Measurements from ENCODE around the gene LIPC. TPM values are rescaled to one million over a fixed set of nuclear protein-coding genes. Genes with fewer than 3 reads are reported as not detected.

LIPC gene
- total RNA-seq, 1 experiment from 2014 or later: not detected

DNA sequence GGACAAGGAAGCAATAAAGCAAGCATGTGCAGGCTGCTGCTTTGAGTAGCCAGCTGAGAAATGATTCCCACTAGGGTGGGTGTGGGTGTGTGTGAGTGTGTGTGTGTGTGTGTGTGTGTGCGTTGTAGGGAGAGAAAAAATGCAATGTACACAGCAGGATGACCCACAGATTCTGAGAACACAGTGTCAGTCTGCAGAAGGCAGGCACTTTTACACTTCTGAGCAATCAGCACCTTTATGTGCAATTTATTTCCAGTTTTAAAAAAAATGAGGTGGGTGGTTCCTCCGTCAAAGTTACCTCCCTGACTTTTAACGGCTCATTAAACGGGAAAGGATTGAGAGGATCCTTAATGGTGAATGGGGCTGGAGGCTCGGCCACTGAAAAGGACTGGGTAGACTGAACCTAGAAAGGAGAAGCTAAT lies 38.5 kb upstream of the LIPC start:
- Histone ChIP-seq H3K9me3 (ENCODE audit: control insufficient read depth in 1 of 2, insufficient read depth in 1 of 2, low read depth in 1 of 2, low read length in 2 of 2) (no peaks in the 10 kb centered on the region), H3K9me2 (ENCODE audit: insufficient read depth) (no peaks in the 10 kb centered on the region), H3K36me3 (ENCODE audit: control insufficient read depth in 1 of 2, insufficient read depth in 2 of 2, low read length in 2 of 2) (no peaks in the 10 kb centered on the region), H3K79me2 (ENCODE audit: insufficient read depth, low read length) (no peaks in the 10 kb centered on the region), H3K4me2 (ENCODE audit: low read length) (no peak overlapping the region), H3K9ac (ENCODE audit: low read length) (no peak overlapping the region), H3K27ac (ENCODE audit: low read depth, low read length) (no peak overlapping the region), H3K4me3 (replicated peaks in 1 of 2; ENCODE audit: low read depth in 1 of 2, low read length in 2 of 2) (no peak overlapping the region), H2AFZ (ENCODE audit: low read depth, low read length, poor library complexity, severe bottlenecking) (no peak overlapping the region), H3K27me3 (ENCODE audit: insufficient read depth, low read length) (no peaks in the 10 kb centered on the region), H4K20me1 (ENCODE audit: insufficient read depth) (no peaks in the 10 kb centered on the region), H3K4me1 (ENCODE audit: control insufficient read depth in 1 of 2, insufficient read depth in 2 of 2, low read length in 2 of 2) (peaks cover 0 to 10% of the 10 kb centered on the region in 2 experiments; a peak in 2 of 4 replicates)
- DNase-seq (ENCODE audit: low read depth, low spot score): no peak
- ChIA-PET POLR2A (no interaction called here), CTCF (no interaction called here), RAD21 (ENCODE audit: low non-redundant PET in 1 of 2, low total read pairs in 2 of 2, uncharacterized antibody in 2 of 2, unreplicated experiment in 2 of 2) (no interaction called here)
- no TSS peak for BruUV-seq (replicated peaks)
- ATAC-seq: no peak
- intact Hi-C loops (cut with micrococcal nuclease): no loop called here
- TF ChIP-seq RAD21 (IDR thresholded peaks at IDR 0.05; ENCODE audit: low read depth): no peak
- no peak for TF ChIP-seq EGR1 (IDR thresholded peaks at IDR 0.05; ENCODE audit: low read depth)
- TF ChIP-seq, protein P1, sequence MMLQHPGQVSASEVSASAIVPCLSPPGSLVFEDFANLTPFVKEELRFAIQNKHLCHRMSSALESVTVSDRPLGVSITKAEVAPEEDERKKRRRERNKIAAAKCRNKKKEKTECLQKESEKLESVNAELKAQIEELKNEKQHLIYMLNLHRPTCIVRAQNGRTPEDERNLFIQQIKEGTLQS (IDR thresholded peaks at IDR 0.05): no peak
- no peak for TF ChIP-seq SRF (IDR thresholded peaks at IDR 0.05; ENCODE audit: low read depth)
- TF ChIP-seq ELF1 (IDR thresholded peaks at IDR 0.05; ENCODE audit: borderline replicate concordance, low read depth): no peak
- TF ChIP-seq CBX3 (IDR thresholded peaks at IDR 0.05; ENCODE audit: low read depth): no peak
- no peak for TF ChIP-seq CEBPB (IDR thresholded peaks at IDR 0.05; ENCODE audit: low read depth)
- no peak for TF ChIP-seq TCF7L2 (IDR thresholded peaks at IDR 0.05; ENCODE audit: borderline replicate concordance, extremely low read depth, insufficient read depth, insufficient read length)
- TF ChIP-seq, protein P2, sequence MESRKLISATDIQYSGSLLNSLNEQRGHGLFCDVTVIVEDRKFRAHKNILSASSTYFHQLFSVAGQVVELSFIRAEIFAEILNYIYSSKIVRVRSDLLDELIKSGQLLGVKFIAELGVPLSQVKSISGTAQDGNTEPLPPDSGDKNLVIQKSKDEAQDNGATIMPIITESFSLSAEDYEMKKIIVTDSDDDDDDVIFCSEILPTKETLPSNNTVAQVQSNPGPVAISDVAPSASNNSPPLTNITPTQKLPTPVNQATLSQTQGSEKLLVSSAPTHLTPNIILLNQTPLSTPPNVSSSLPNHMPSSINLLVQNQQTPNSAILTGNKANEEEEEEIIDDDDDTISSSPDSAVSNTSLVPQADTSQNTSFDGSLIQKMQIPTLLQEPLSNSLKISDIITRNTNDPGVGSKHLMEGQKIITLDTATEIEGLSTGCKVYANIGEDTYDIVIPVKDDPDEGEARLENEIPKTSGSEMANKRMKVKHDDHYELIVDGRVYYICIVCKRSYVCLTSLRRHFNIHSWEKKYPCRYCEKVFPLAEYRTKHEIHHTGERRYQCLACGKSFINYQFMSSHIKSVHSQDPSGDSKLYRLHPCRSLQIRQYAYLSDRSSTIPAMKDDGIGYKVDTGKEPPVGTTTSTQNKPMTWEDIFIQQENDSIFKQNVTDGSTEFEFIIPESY (IDR thresholded peaks at IDR 0.05; ENCODE audit: extremely low read depth, insufficient replicate concordance, low read length): no peak
- TF ChIP-seq YY1 (IDR thresholded peaks at IDR 0.05; ENCODE audit: extremely low read depth, insufficient replicate concordance, low read depth, low read length): no peak
- no peak for TF ChIP-seq POLR2AphosphoS5 (IDR thresholded peaks at IDR 0.05; ENCODE audit: low read depth, low read length)
- TF ChIP-seq, protein P3, sequence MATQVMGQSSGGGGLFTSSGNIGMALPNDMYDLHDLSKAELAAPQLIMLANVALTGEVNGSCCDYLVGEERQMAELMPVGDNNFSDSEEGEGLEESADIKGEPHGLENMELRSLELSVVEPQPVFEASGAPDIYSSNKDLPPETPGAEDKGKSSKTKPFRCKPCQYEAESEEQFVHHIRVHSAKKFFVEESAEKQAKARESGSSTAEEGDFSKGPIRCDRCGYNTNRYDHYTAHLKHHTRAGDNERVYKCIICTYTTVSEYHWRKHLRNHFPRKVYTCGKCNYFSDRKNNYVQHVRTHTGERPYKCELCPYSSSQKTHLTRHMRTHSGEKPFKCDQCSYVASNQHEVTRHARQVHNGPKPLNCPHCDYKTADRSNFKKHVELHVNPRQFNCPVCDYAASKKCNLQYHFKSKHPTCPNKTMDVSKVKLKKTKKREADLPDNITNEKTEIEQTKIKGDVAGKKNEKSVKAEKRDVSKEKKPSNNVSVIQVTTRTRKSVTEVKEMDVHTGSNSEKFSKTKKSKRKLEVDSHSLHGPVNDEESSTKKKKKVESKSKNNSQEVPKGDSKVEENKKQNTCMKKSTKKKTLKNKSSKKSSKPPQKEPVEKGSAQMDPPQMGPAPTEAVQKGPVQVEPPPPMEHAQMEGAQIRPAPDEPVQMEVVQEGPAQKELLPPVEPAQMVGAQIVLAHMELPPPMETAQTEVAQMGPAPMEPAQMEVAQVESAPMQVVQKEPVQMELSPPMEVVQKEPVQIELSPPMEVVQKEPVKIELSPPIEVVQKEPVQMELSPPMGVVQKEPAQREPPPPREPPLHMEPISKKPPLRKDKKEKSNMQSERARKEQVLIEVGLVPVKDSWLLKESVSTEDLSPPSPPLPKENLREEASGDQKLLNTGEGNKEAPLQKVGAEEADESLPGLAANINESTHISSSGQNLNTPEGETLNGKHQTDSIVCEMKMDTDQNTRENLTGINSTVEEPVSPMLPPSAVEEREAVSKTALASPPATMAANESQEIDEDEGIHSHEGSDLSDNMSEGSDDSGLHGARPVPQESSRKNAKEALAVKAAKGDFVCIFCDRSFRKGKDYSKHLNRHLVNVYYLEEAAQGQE (IDR thresholded peaks at IDR 0.05; ENCODE audit: low read depth): no peak
